ENCODE data around the gene ACSM3.

DNA sequence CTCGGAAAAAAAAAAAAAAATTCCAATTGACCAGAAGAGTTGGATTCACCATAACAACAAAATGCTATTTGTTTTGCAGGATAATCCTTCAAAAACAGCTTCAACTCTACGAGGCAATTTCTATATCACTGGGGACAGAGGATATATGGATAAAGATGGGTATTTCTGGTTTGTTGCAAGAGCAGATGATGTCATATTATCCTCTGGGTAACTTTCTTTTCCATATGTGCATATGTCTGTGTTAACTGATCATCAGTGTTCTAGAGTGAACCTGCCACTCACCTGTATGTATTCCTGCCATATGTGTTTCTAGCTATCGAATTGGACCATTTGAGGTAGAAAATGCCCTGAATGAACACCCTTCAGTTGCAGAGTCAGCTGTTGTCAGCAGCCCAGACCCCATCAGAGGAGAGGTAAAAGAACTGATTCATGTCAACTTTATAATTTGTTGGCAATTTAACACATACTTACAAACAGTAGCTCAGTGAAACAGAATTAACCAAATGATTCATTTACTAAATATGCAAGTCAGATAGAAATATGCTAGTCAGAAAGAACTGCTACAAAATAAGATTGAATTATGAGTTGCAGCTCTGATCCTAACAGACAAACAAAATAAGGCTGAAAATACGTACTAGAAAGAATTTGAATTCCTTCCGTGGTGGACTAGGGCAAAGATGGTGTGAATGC is 28.3 kb downstream of the ACSM3 start:
- no peak for TF ChIP-seq EZH2phosphoT487 (IDR thresholded peaks at IDR 0.05; ENCODE audit: low read depth)
- no peak for TF ChIP-seq CTCF (IDR thresholded peaks at IDR 0.05; ENCODE audit: low read depth, low read length)
